NCI-H2107 treated with DMSO at 0.1 percent for 48 hours (cell line): ENCODE measurements around the gene POLE.

Experiments used
- DNase-seq: peaks from one replicate; lab custom pipeline; 2025; ENCODE audit not compliant: unreplicated experiment; lab: John Stamatoyannopoulos, UW

Gene POLE

DNA sequence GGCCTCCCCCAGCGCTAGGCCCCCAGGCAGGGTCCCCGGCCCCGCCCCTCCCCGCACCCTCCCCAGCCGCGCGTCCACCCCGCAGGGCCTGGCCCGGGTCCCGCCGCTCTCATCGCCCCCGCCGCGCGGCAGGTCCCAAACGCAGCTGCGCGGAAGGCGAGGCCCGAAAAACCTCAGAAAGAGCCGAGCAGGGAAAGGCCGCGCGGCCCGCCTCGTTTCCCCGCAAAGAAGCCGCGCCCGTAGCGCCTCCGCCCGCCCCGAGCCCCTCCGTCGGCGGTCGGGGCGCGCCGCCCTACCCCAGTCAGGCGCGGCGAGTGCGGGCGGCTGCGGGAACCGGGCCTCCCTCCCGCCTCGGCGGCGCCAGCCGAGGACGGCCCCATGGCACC is 324 bp downstream of the POLE start:
- DNase-seq: no peak

DNA sequence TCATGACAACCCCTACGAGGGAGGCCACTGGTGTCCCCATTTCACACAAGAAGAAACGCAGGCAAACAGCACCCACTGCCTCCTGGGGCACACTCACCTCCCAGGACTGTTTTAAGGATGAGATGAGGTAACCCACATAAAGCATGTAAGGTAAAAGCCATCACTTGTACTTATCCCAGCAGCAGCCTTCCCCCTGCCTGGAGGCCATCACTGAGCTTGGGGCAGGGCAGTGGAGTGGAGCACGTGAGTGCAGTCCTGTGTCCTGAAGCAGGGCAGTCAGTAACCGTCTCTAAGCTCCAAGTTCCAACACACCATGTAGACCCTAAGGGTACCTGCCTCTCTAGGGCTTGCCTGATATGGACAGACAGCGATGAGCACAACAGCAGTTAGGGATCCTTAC is 1.7 kb downstream of the POLE start:
- DNase-seq: no peak

DNA sequence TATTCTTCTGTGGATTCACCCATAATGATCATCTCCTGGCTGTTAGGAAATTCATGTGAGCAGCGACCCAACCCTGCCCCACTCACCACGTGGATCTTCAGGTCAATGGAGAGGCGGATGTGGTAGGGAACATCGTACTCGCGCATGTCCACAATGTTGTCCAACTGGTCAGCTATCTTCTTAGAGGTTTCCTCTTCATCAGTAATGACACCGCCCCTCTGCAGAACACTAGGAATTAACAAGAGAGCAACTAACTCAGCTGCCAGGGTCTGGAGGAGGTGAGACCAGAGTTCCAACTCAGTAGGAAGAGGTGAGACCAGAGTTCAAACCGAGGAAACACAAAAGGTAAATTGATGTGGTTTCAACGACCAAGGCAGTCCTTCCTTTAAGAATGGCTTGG is 9.7 kb downstream of the POLE start:
- no peak for DNase-seq

DNA sequence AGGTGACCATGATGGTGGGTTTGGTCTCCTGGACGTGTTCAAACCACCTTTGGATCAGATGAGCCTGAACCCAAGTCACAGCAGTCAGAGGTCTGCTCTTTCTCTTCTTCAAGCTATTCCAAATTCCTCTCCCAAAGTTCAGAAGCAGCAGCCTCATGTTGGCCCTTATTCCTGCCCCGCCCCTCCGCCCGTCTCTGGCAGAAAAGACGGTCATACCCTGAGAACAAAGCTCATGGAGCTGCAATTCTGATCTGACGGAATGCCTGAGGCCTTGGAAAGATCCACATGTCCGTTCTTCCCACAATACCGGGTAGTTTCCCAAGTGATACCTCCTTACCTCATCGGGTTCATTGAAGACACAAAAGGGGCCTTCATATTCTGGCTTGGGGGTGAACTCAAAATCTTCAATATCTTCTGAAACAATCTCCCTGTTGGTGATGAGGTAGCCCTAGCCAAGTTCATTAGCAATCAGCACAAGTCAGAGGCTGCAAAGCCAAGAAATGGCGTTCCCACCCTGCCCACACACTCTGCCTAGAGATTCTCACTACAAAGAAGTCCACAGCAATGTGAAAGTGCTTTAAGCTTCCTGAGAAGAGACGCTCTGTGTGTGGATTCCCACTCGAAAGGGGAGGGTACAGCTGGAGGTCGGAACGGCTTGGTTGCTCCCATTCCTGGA is 11.2 kb downstream of the POLE start:
- DNase-seq: no peak

DNA sequence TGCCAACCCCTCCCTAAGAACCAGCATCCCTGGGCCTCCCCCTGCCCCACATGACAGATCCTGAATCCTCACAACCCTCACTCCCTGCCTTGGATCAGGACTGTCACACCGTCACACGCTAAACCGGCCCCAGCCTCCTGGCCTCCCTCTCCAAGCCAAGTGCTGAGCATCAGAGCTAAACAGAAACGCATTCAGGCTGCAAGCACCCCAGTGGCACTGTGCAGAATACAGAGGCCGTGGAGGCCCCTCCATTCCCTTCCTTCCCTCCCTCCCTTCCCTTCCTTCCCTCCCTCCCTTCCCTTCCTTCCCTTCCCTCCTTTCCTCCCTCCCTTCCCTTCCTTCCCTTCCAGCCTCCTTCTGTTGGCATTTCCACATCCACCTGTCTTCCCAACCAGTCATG is 12.6 kb downstream of the POLE start:
- no peak for DNase-seq

DNA sequence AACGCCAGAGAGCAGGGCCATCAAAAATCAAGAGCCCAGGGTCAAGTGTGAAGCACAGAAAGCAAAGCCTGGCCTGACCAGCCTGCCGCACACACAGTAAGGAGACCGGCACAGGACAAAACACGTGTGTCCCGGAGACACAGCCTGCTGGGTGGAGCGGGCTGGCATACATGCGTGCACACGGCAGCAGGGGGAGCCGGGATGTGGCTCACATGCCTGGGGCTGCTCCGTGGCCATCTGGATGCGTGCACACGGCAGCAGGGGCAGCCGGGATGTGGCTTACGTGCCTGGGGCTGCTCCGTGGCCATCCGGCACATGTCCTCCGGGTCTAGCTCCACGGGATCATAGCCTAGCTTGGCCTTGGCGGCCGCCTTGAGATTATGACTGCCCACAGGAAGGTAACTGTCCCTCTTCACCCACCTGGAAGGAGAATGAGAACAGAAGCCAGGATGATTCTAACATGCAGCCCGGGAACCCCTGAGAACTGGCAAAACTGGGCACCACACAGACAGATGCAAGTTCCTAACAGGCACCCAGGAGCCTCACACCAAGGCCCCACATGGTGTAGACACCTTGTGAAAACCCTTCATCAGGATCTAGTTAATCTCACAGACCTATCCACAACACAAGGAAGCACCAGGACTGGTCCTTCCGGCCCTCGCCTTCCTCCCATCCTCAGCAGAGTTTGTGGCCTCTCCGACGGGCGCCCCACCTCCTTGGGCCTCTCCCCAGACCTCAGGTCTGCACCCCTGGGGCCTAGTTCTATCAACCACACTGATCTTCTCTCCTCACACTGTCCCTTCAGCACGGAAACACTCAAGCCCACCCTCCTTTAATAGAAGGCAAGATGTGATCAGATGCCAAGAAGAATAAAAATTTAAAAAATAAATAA is 13.6 kb downstream of the POLE start:
- DNase-seq: no peak

DNA sequence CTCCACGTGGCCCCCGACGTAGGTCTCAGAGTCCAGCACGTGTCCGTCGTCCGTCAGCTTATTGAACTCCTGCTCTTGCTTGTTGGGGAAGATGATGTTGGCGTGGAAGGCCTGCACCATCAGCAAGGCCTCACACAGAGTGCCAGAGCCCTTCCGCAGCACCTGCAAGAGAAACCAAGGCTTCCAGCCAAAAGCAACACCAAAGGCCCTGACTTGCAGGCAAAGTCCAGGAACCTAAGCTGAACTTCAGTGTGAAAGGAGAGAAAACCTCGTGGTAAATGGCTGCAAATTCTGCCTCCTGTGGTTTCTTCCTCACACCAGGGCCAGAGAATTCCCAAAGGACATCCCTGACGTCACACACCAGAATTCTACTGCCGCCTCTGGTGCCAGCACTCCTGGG is 14.5 kb downstream of the POLE start:
- no peak for DNase-seq

DNA sequence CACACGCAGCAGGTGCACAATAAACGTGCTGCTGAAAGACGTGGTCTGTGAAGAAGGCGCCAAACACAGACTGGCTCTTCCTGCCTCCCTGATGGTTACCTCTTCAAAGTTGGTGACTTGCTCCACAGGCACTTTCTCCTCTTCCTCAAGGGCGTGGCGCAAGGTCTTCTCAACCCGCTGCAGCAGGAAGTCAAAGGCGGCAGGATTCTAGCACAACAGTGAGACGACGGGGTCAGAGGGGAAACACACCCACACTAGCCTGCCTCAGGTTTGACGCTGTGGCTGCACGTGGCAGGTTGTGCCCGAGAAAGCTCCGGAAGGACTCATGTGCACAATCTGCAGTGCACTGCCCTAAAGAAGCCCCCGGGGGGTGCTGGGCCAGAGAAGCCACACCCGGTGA is 15.0 kb downstream of the POLE start:
- DNase-seq: no peak

DNA sequence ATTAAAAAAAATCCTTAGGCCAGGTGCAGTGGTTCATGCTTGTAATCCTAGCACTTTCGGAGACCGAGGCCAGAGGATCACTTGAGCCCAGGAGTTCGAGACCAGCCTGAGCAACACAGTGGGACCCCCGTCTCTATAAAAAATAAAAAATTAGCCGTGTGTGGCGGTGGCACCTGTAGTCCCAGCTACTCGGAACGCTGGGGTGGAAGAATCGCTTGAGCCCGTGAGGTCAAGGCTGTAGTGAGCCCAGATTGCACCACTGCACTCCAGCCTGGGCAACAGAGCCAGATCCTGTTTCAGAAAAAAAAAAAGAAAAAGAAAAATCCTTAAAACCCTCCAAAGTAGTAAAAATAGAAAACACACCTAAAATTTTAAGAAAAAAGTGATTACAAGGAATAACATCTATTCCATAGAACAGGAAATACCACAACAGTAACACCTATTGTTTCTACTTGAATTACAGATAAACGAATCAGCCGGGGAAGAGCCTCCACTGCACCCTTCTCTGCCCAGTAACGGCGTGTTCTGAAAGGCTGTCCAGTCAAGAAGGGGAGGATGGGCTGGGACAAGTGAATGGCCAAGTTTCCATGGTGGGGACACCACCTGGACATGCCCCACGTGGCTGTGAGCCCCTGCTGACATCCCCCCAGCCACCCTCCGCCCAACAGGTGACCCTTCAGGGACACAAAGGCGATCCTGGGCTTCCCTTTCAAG is 17.8 kb downstream of the POLE start:
- no peak for DNase-seq

DNA sequence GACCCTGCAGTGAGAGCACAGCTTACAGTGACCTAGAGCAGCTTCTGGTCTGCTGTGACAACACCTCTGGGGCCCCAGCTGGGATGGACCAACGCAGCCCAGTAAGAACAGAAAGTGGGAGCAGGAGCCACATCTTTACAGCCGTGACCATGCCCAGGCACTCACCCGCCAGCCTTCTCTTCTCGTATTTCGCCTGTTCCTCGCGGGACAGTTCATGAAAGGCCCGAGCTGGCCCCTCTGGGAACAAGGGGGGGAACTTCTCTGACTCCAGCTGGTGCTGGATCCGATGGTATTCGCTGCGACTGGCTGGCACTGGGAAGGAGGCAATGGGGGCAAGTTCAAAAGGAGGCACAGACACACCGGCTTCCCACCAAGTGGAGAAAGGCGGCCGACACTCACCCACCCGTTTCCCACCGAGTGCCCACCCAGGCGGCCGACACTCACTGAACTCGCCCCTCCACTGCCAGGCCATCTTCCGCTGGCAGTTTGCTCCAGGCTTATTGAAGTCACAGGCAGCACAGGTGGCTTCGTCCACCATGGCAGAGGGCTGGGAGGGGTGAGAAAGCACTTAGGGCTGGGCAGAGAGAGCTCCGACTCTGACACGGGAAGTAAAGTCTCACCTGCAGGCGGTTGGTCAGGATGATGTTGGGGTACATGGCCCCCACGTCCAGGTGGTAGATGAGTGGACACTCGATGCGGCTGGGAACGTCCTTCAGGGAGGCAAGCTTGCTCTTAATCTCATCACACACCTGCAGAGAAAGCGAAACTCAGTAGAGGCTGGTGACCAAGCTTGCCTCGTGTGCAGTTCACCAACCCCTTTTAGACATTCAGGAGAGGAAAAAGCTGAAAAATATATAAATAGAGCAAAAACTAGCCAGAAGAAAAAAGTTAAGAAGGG is 18.7 kb downstream of the POLE start:
- DNase-seq: no peak

DNA sequence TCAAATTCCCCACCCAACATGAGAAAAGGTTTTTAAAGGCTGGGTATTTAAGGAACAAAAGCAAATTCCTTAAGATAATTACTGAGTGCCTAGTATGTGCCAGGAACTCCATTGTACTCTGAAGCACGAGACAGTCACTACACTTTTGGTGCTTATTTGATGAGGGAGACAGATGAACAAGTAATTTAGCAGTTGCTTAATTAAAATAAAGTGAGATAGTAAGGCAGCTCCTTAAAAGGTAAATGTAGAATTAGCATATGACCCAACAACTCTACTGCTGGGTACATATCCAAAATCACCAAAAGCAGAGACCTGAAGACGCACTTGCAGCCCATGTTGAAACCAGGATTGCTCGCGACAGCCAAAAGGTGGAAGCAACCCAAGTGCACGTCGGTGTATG is 21.3 kb downstream of the POLE start:
- no peak for DNase-seq

DNA sequence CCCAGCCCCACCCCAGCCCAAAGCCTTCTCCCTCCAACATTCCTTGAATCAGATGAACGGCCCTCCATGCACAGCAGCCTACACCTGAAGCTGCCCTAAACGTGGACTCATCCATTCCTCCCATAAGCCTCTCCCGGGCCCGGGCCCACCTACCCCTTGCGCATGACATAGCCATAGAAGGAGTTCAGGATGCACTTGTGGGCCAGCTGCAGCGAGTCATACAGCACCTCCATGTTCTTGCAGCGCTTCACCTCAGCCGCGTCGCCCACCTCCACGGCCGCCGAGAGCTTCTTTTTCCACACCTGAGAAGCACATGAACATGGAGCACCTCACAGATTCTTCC is 22.0 kb downstream of the POLE start:
- DNase-seq: no peak

DNA sequence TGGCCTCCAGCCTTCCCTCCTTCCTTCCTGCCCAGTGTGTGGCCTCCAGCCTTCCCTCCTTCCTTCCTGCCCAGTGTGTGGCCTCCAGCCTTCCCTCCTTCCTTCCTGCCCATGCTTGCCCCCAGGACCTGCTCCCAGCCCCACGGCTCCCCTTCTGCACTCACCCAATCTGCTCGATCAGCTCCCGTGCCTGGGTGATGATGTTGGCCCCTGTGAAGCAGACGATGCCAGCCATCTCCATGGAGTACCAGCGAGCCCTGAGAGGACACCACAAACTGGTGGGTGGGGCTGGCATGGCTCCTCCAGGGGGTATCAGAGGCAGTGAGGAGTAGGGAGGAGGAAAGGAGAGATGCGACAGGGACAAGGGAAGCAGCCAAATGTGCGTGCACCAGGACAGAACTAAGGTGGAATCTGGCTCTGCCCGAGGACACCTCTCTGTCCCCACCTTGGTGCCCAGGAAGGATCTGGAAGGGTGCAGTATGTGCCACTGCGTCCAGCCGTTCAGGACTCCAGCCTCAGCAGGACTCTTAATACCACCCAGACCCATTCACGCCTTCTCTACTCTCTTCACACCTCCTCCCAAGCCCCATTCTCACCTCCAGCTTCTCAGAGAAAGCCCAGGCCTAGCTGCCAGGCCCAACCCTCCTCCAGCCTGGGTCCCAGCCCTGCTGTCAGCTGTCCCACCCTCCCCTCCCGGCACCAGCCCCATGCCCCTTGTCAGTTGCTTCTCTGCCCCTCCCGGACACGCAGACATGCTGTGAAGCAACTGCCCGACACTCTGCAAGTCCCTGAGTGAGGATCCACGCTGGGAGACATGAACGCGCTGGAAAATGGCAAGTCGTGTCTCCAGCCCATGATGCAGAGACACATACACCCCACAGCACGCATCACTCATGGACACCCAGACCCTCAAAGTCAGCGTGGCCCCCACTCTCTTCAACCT is 22.7 kb downstream of the POLE start:
- DNase-seq: no peak

DNA sequence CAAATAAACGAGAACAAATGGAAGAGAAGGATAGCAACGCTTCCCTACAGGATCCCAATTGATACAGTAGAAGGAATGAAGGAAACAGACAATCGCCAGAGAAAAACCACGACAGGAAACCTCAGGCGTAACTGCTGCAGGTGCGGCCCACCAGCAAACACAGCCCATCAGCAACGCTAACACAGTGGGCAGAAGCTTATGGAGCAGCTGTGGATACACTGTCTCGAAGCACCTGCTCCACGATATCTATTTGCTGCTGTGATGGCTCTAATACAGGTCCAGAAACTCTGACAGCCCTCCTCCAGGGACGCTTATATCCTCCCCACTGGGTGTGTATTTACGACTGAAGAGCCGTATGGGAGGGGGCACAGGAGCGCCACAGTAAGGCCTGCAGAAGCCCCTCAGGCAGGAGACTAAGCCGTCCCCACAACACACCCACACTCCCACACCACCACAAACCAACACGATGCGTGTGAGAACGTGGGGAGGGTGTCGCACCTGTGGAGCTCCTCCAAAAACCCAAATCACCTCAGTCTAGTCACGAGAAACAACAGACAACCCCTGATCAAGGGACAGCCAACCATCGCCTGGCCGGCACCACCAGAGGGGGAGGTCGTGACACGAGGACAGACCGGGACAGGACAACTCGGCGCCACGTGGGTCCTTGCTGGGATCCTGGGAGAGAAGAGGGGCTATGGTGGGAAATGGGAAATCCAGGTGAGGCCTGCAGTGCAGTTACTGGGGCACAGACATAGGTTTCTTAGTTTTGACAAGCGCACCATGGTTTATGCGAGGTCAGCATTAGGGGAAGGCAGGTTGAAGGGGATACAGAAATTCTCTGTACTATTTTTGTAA is 24.0 kb downstream of the POLE start:
- no peak for DNase-seq

DNA sequence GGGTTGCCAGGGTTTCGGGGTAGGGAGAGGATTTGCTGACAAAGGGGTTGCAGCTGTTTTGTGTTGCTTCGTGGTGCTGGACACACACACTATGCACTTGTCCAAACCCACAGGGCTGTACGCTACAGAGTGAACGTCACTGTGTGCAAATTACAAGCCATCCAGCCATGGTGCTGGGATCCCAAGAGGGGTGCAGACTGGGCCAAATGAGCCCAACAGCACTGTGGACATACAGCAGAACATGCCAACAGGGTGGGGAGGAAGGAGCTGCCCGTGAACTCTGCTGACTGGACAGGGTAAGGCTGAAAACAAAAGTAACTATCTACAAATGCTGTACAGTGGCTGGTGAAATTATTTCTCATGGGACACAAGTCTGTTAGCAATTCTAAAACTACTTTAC is 25.2 kb downstream of the POLE start:
- no peak for DNase-seq

DNA sequence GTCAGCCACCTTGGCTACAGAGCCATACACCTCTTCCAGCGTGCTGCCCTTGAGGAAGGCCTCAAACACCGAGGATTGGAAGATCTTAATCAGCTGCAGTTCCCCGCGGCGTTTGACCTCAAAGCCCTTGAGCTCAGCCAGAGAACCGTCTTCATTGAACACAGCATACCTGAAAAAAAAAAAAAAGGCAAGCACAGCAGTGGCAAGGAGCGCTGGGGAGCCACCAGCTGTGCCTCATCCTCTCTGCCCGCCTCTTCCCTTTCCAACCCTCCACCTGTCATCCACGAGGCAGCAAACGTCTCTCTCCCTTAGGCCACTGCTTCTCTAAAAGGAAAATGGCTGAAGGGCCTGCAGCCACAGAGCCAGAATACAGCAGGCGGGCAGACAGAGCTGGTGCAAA is 26.1 kb downstream of the POLE start:
- no peak for DNase-seq

DNA sequence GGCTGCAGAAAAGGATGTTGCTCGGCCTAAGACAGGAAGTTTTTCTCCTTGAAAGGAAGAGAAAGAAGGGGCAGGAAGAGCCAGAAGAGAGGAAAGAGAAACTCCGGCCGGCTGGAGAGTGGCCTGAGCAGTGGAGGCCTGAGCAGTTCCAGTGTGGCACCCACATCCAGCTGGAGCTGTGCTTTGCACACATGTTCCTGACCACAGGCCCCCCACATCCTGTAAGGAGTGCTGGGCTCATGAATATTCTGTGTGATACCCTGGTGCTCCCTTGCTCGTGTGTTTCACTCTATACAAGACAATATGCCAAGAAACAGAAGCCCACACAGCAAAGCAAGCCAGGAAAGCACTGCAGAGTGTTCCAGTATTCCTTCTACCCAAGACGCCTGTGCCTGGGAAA is 27.1 kb downstream of the POLE start:
- no peak for DNase-seq

DNA sequence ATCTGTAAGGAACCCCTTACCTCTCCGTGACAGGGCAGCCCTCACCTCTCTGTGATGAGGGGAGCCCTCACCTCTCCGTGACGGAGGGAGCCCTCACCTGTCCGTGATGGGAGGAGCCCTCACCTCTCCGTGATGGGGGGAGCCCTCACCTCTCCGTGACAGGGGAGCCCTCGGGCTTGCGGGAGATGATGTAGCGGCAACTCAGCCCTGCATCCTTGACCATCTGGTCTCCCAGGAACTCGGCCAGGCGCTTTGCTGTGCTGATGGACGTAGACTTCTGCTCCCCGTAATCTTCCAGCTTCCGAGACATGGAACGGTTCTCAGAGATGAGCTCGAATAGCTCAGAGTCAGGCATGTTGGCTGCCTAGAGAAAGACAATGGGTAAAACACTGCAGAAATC is 28.0 kb downstream of the POLE start:
- DNase-seq: no peak
